Activated CD8-positive, alpha-beta memory T cell treated with anti-CD3 and anti-CD28 coated beads, Interleukin-2, amount 50 U/mL, for 48 hours (primary cell): Measurements from ENCODE around the gene ARRDC1.

Source experiments
- DNase-seq: peaks from one replicate; pipeline ENCODE4 v3.0.0-alpha.2; 2020

Gene ARRDC1

DNA sequence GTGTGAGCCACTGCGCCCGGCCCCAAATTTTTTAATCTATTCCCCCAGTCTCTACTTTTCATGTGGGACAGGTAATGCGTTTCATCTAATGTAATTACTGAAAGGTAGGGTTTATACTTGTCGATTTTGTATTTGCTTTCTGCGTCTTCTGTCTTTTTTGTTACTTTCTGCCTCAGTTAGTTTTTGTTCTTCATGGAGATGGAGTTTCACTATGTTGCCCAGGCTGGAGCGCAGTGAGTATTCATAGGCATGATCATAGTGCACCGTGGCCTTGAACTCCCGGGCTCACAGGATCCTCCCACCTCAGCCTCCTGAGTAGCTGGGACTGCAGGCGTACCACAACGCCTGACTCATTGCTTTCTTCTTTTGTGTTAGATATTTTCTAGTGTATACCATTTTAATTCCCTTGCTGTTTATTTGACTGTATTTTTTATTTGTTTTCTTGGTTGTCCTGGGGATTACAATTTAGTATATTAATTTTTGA, 36.7 kb downstream of the ARRDC1 start:
- DNase-seq, result no peak

DNA sequence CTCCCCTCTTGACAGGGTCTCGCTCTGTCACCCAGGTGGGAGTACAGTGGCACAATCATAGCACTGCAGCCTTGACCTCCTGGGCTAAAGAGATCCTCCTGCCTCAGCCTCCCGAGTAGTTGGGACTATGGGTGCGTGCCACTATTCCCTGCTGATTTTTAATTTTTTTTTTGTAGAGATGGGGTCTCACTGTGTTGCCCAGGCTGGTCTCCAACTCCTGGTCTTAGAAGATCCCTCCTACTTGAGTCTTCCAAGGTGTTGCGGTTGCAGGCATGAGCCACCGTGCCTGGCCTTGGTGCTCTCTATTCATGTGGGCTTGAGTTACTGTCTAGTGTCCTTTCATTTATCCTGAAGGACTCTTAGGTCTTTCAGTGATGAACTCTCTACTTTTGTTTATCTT, 37.4 kb downstream of the ARRDC1 start:
- DNase-seq, result no peak

DNA sequence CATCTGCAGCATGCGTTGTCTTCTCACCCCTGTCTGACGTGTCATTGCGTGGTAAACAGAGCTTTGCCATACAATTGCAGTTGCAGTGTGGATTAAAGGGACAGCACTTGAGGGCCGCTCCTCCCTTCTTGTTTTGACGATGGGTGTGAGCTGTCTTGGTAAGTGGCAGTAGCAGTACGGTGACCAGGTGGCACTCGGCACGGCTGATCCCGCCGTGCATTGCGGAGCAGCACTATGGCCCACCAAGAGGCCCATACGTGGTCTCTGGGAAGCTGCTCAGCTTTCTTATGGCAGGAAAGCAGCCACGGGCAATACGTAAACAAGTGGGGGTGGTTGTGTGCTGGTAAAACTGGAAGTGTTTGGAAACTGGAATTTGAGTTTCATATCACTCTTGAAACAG, 38.4 kb downstream of the ARRDC1 start:
- DNase-seq, result no peak

- DNase-seq, result no peak
Observed at GRCh38 chr9:137645211-137645610, 39.7 kb downstream of the ARRDC1 start.

GRCh38 chr9:137646341-137646740, 40.9 kb downstream of the ARRDC1 start:
- no peak for DNase-seq

- no peak for DNase-seq
Observed at GRCh38 chr9:137647096-137647714, 41.7 kb downstream of the ARRDC1 start.

GRCh38 chr9:137648396-137648795, 42.9 kb downstream of the ARRDC1 start:
- DNase-seq, result no peak

GRCh38 chr9:137649553-137649952, 44.1 kb downstream of the ARRDC1 start:
- no peak for DNase-seq

- DNase-seq, result no peak
Observed at GRCh38 chr9:137650259-137650658, 44.8 kb downstream of the ARRDC1 start.

DNA sequence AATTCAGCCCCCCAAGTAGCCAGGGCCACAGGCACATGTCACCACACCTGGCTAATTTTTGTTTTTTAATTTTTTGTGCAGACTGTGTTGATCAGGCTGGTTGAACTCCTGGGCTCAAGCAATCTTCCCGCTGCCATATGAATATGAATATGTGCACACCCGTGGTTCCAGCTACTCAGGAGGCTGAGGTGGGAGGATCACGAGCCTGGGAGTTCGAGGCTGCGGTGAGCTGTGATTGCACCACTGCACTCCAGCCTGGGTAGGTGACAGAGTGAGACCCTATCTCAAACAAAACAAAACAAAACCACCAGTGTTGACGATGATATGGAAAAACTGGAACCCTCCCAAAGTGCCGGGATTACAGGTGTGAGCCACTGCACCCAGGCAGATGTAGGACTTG, 45.3 kb downstream of the ARRDC1 start:
- no peak for DNase-seq

GRCh38 chr9:137656416-137656815, 50.9 kb downstream of the ARRDC1 start:
- no peak for DNase-seq

DNA sequence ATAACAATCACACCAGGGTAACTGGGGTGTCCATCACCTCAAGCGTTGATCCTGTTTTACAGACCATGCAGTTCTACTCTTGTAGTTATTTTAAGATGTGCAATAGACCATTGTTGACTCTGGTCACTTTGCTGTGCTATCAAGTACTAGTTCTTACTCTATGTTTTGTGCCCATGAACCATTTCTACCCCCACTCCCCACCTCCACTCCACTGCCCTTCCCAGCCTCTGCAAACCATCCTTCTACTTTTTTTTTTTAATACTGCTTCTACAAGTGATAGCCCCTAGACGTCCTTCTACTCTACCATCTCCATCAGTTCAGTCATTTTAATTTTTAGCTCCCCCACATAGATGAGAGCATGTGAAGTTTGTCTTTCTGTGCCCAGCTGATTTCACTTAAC, 52.1 kb downstream of the ARRDC1 start:
- no peak for DNase-seq

GRCh38 chr9:137658781-137659180, 53.3 kb downstream of the ARRDC1 start:
- DNase-seq, result no peak

DNA sequence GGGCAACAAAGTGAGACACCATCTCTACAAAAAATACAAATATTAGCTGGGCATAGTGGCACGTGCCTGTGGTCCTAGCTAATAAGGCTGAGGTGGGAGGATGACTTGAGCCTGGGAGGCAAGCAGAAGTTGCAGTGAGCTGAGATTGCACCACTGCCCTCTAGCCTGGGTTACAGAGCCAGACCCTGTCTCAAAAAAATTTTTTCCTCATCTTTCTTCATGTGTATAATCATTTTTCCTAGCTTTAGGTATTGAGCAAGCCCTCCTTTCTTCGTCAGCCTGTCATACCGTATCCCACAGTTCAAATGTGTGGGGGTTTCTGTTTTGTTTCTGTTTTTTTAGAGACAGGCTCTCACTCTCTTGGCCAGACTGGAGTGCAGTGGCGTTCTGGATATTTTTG, 54.7 kb downstream of the ARRDC1 start:
- DNase-seq, result no peak

GRCh38 chr9:137663584-137663983, 58.1 kb downstream of the ARRDC1 start:
- no peak for DNase-seq

GRCh38 chr9:137664676-137665075, 59.2 kb downstream of the ARRDC1 start:
- DNase-seq, result no peak
